Ovary (tissue), 3 donors: ENCODE results near the gene PSMD12.

ENCODE experiments used
- POLR2A ChIP-seq: fragments of 450-650 bp; IDR thresholded peaks from one replicate; pipeline ENCODE4 v1.6.1; 2017; ENCODE audit warnings: antibody characterized with exemption, mild to moderate bottlenecking, moderate library complexity
- TF ChIP-seq, protein P1 (sequence below), 3 donors: fragments of 450-650 bp in 2 of 3; fragments of 200-600 bp in 1 of 3; IDR thresholded peaks; one replicate each; pipeline versions ENCODE4 v1.5.1 to v1.8.0; 2016 to 2022; ENCODE audit warnings: antibody characterized with exemption in 3 of 3, mild to moderate bottlenecking in 1 of 3
- donor health status: DM: no; HTN: no; CAD: no.

DNA sequence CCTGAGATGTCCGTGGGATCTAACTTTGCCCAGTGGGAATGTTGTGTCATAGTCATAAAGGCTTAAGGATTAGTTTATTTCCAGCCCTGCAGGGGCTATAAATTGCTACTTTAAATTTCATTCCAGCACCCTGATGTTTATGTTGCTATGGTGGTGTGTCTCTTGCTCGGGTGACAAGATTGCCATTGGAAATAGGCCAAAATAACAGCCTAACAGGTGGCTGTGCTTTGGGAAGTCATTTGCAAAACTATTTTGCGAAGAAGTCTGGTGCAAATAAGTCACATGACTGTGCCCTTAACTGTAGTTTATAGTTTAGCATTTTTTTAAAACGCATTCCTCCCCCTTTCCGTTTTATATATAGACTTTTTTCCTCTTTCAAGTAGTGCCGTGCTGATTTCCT, 33.8 kb upstream of the PSMD12 start:
- TF ChIP-seq, protein P1, sequence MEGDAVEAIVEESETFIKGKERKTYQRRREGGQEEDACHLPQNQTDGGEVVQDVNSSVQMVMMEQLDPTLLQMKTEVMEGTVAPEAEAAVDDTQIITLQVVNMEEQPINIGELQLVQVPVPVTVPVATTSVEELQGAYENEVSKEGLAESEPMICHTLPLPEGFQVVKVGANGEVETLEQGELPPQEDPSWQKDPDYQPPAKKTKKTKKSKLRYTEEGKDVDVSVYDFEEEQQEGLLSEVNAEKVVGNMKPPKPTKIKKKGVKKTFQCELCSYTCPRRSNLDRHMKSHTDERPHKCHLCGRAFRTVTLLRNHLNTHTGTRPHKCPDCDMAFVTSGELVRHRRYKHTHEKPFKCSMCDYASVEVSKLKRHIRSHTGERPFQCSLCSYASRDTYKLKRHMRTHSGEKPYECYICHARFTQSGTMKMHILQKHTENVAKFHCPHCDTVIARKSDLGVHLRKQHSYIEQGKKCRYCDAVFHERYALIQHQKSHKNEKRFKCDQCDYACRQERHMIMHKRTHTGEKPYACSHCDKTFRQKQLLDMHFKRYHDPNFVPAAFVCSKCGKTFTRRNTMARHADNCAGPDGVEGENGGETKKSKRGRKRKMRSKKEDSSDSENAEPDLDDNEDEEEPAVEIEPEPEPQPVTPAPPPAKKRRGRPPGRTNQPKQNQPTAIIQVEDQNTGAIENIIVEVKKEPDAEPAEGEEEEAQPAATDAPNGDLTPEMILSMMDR (IDR thresholded peaks at IDR 0.05) = no peak
- TF ChIP-seq POLR2A = no peak
